NT2/D1 (cell line): ENCODE data around the gene PDCD1.

Experiments used
- SUZ12 ChIP-seq: IDR thresholded peaks from 2 replicates; pipeline ENCODE4 v1.6.1; 2011; ENCODE audit not compliant: insufficient read length, insufficient read depth; ENCODE audit errors: extremely low read depth
- YY1 ChIP-seq: IDR thresholded peaks from 2 replicates; pipeline ENCODE4 v1.6.1; 2011; ENCODE audit not compliant: insufficient read length, insufficient read depth
- ZNF274 ChIP-seq: IDR thresholded peaks from 2 replicates; pipeline ENCODE4 v1.6.1; 2011; ENCODE audit warnings: mild to moderate bottlenecking, low read depth, low read length

- no peak for TF ChIP-seq SUZ12
- no peak for TF ChIP-seq YY1
- TF ChIP-seq ZNF274 = no peak
These were observed 24.0 kb downstream of the PDCD1 start for GRCh38 chr2:241834527-241835210.
